Ectodermal cell (in vitro differentiated cells): ENCODE results near the gene SMLR1.

Experiments
- H3K27ac ChIP-seq: 2 replicates; pipeline ENCODE4 v1.7.0; 2013; ENCODE audit warnings: mild to moderate bottlenecking, low read depth, low read length; ENCODE audit not compliant: insufficient read depth, poor library complexity, severe bottlenecking
- H3K27me3 ChIP-seq: 2 replicates; pipeline ENCODE4 v1.7.0; 2013; ENCODE audit warnings: mild to moderate bottlenecking, low read length; ENCODE audit not compliant: insufficient read depth, control insufficient read depth, poor library complexity, severe bottlenecking
- H3K36me3 ChIP-seq: one replicate; pipeline ENCODE4 v1.7.0; 2013; ENCODE audit warnings: low read length; ENCODE audit not compliant: control insufficient read depth, insufficient read depth
- H3K4me1 ChIP-seq: one replicate; pipeline ENCODE4 v1.7.0; 2013; ENCODE audit warnings: low read length; ENCODE audit not compliant: control insufficient read depth, insufficient read depth
- H3K4me3 ChIP-seq: 2 replicates; pipeline ENCODE4 v1.7.0; 2013; ENCODE audit warnings: low read depth, low read length, control low read depth; ENCODE audit not compliant: insufficient read depth
- H3K9me3 ChIP-seq: 2 replicates; pipeline ENCODE4 v1.7.0; 2013; ENCODE audit warnings: mild to moderate bottlenecking, low read length, moderate library complexity; ENCODE audit not compliant: control insufficient read depth
- WGBS, 2 experiments: methylation state at CpG; one replicate each; pipeline ENCODE4 v1.1.7; 2013; ENCODE audit warnings: missing lambda C conversion rate in 2 of 2; 5-methylcytosine and 5-hydroxymethylcytosine counted together

The SMLR1 gene

DNA sequence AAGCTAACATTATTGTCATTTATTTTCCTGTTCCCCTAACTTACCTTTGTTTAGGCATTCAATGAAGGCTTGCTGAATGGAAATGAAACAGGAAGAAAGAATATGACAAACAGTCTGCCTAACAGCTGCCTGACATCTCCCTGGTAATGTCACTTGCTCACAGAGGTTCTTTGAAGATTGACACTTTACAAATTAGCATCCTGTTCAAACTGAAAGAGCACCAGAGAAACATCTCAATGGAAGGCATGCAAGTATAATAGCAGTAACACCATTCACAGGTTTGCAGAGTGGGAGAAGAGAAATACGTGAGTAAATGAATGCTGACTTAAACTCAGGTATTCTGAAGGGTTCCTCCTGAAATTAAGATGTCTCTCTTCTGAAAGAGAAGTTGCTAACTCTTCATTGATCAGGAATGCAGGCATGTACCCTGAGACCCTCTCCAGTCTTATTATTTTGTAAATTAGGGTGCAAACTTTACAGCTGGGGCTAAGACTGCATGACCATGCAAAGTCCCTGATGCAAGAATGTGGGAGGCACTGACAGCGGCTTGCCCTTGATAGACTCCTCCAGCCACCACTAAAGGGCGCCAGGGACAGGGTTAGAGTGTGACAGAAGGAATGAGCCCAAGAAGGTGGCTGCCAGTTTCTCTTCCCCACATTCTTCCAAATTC is 1.3 kb upstream of the SMLR1 start:
- Histone ChIP-seq H3K9me3 (no peaks in the 10 kb centered on the region), H3K4me1 (no peaks in the 10 kb centered on the region), H3K27ac (no peak overlapping the region), H3K27me3 (no peaks in the 10 kb centered on the region), H3K36me3 (no peaks in the 10 kb centered on the region), H3K4me3 (no peak overlapping the region)
- 55 to 56% methylated on average over 3 of the region's 3 CpGs for WGBS, 2 experiments

DNA sequence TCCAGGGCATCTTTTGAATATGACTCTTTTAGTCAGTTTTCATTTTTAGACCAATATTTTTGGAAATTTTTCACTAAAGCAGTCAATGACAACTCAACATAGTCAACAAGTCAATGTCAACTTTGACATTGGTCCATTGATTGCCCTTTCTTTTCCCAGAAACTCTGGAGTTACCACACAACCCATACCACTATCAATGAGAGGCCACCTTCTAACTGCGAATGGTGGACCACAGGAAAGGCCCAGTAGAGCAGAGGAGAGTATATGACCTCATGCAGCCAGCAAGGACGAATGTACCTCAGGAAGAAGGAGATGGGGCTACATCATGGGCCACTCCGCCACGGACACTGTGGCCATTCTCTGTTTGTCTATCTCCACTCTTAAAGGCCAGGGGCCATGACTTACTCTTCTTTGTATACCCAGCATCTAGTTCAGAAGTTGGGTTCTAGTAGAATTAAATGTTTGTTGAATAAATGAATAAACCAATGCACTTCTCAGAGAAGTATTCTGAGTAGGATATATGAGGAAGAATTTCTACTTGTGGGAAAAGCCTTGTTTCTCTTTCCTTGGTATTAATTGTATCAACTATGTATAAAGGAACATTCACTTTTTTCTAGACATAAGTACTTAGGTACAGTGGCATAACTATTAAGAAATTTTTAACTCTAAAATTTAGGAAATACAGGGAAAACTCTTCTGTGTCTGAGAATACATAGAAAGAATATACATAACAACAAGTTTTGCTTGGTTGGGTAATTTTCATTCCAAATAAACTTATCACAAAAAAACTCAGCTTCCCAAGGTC is 562 bp upstream of the SMLR1 start:
- Histone ChIP-seq H3K27me3 (no peaks in the 10 kb centered on the region), H3K36me3 (no peaks in the 10 kb centered on the region), H3K27ac (no peak overlapping the region), H3K4me3 (no peak overlapping the region), H3K4me1 (no peaks in the 10 kb centered on the region), H3K9me3 (no peaks in the 10 kb centered on the region)
- 95 to 98% methylated on average over 4 of the region's 4 CpGs for WGBS, 2 experiments

DNA sequence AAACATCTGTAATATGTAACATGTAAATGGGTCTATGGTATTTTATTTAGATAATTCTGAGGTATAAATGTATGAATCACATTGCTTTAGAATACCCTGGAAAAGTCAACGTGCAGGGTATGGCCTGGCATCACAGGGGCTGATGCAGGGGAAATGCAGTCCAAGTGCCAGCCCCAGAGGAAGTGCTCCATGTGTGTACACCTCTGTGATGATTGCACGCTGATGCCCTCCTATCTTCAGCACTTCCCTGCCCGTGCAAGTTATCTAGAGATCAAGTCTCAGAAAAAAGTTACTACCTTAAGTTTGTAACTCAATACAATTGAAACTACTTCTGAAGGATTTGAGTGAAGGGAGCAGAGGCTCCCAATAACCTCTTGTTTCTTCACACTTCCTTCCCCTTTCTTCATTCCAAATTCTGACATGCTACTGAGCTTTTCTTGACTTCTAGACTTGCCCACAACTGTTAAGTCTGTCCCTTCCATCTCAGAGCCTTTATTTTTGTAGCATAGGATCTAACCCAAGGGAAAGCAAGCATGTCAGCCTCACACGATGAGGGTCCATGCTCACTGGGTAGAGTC is 2.2 kb downstream of the SMLR1 start:
- Histone ChIP-seq H3K4me3 (no peak overlapping the region), H3K36me3 (no peaks in the 10 kb centered on the region), H3K4me1 (no peaks in the 10 kb centered on the region), H3K27me3 (no peaks in the 10 kb centered on the region), H3K9me3 (no peaks in the 10 kb centered on the region), H3K27ac (no peak overlapping the region)
- WGBS, 2 experiments = 94 to 98% methylated on average over 4 of the region's 4 CpGs

DNA sequence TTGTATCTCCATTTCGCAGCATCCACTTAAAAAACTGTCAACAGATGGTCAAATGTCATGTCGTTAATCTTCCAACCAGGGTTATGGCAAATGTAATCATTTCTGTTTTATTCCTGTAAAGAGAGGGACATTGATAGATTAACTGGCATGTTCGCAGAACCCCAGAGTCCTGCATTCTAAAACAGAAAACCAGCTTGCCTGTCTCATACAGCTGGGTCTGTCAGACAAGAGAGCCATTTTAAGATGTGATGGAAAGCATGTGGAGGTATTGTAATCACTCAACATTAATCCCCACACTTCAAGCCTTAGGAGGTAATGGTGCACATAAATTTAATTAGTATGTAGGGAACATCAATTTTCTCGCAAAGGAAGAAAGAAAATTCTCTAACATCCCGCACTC is 4.4 kb downstream of the SMLR1 start:
- H3K4me3 ChIP-seq = no peak overlapping the region
- no peak overlapping the region for H3K27ac ChIP-seq
- WGBS, 2 experiments = 98 to 100% methylated on average over 5 of the region's 5 CpGs
- H3K9me3 ChIP-seq = no peaks in the 10 kb centered on the region
- H3K36me3 ChIP-seq = no peaks in the 10 kb centered on the region
- no peaks in the 10 kb centered on the region for H3K27me3 ChIP-seq
- H3K4me1 ChIP-seq = no peaks in the 10 kb centered on the region

DNA sequence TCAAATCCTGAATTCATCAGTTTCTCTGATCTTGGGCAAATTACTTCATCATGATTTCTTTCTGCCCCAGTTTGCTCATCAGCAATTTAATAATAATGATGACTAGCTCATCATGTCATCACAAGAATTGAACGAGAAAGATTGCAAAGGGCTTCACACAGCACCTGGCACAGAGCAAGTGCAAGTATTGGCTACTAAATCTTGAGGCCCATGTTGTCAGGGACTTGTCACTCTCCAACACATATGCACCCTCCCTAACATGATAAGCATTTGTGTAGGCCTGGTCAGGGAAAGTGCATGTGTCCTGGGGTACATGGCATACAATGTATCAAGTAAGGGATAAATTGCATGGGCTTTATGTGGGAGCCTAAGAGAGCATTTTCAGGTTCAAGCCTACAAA is 6.4 kb downstream of the SMLR1 start:
- no peaks in the 10 kb centered on the region for H3K27me3 ChIP-seq
- H3K27ac ChIP-seq = no peak overlapping the region
- no peak overlapping the region for H3K4me3 ChIP-seq
- H3K9me3 ChIP-seq = no peaks in the 10 kb centered on the region
- no peaks in the 10 kb centered on the region for H3K4me1 ChIP-seq
- no peaks in the 10 kb centered on the region for H3K36me3 ChIP-seq
- WGBS, 2 experiments = 0% methylated on average over 1 of the region's 1 CpG

DNA sequence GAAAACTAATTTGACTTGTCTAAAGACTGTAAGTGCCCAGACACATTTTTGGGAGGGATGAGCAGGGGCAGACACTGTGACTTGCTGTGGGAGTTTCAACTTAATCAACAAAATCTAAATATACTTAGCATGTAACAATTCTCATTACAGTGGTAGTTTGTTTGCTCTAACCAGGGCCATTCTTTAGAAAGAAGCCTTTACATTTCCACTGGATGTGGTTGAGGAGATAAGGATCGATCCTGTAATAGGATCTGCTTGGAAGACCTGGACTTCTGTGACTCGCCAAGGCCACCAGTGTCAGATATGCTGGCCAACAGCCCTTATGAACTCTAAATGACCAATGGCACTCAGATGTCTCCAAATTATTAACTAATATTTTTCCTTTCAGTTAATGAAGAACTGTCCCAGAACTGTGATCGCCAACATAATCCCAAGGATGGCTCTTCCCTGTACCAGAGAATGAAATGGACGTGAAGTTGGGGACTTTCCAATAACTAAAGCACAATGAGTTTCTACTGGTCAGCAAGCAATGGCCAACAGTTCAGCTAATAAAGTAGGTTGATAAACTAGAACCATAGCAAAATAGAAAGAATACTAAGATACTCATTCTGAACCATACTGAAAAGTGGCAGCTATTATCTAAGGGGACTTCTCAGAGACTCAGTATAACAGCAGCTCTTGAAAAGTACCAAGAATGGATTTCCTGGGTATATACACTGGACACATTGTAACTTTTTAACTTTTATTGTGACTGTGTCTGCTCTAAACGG is 7.5 kb downstream of the SMLR1 start:
- Histone ChIP-seq H3K36me3 (no peaks in the 10 kb centered on the region), H3K27ac (no peak overlapping the region), H3K4me1 (no peaks in the 10 kb centered on the region), H3K9me3 (no peaks in the 10 kb centered on the region), H3K4me3 (no peak overlapping the region), H3K27me3 (no peaks in the 10 kb centered on the region)
- 92% methylated on average over 5 of the region's 5 CpGs for WGBS, 2 experiments

DNA sequence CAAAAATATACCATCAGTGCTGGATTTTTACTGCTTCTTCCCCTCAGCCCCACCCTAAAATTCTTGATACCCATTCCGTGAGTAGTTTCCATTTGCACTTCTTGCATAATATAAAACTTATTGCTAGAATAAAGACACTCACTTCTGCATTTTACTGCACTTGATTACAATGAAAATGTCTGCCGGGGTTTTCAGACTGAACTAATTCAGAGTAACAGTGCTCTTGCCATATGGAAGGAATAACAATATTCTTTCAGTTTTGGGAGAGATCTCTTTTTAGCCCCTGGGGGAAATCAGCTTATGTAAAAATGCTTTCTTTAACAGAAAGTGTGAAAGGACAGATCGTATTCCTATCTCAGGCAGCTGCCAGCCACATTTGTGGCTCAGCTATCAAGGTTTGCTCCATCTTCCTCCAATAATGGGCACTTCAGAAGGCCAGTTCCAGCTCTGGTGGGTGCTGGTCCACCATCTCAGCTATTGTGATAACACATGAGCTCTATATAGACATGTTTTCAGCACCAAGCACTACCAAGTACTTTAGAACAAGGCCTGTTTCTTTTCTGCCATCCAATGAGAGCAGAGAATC is 8.9 kb downstream of the SMLR1 start:
- WGBS, 2 experiments = 92 to 96% methylated on average over 3 of the region's 3 CpGs
- H3K27me3 ChIP-seq = no peaks in the 10 kb centered on the region
- H3K4me3 ChIP-seq = no peak overlapping the region
- H3K27ac ChIP-seq = no peak overlapping the region
- H3K9me3 ChIP-seq = no peaks in the 10 kb centered on the region
- H3K36me3 ChIP-seq = no peaks in the 10 kb centered on the region
- H3K4me1 ChIP-seq = no peaks in the 10 kb centered on the region

DNA sequence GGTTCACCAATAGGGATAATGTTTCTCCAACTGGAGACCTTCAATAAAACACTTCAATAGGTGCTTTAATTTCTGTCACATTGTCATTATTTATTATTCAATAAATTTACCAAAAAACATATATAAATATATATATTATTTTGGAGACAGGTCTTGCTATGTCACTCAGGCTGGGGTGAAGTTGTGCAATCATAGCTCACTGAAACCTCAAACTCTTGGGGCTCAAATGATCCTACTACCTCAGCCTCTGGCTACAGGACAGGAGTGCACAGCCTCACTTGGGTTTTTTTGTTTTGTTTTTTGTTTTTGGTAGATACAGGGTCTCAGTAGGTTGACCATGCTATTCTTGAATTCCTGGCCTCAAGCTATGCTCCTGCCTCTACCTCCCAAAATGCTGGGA is 9.9 kb downstream of the SMLR1 start:
- Histone ChIP-seq H3K9me3 (no peaks in the 10 kb centered on the region), H3K27me3 (no peaks in the 10 kb centered on the region), H3K4me3 (no peak overlapping the region), H3K4me1 (no peaks in the 10 kb centered on the region), H3K36me3 (no peaks in the 10 kb centered on the region), H3K27ac (no peak overlapping the region)

DNA sequence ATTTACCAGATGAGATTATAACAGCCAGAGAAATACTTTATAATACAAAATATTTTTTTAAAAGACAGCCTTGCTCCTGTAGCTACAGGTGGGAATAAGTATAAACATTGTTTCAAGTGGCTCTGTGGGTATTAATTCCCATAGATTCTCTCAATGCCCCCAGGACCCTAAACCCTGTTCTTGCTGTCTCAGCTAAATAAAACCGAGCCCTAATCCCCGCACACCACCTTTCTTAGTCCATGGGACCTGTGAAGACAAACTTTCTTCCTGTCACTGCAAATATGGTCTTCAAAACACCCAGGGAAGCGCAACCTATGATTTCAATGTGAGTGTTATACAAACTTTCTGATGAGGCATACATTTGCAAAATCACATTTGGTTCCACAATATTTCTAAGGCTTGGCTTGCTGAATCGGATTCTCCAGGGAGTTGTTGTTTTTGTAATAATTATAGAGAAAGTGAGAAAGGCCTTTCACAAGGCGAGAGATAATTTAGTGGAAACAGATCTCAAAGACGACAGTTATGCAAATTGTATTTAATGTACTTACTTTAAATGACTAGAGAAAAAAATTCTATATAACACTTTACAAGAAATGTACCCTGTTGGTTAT is 11.1 kb downstream of the SMLR1 start:
- no peaks in the 10 kb centered on the region for H3K36me3 ChIP-seq
- H3K9me3 ChIP-seq = no peaks in the 10 kb centered on the region
- H3K27ac ChIP-seq = no peak overlapping the region
- H3K27me3 ChIP-seq = no peaks in the 10 kb centered on the region
- no peak overlapping the region for H3K4me3 ChIP-seq
- WGBS, 2 experiments = 92 to 97% methylated on average over 5 of the region's 6 CpGs
- no peaks in the 10 kb centered on the region for H3K4me1 ChIP-seq
